Activated CD4-positive, alpha-beta T cell treated with anti-CD3 and anti-CD28 coated beads, Interleukin-2, Interleukin-4, amounts not matched to agents 100 ng/mL and 50 ng/mL, durations not matched to agents 16 hours and 8 hours (primary cell): ENCODE measurements around the gene ADAMTS17.

Experiments used
- DNase-seq: peaks from one replicate; pipeline ENCODE4 v3.0.0-alpha.2; 2020; ENCODE audit warnings: low spot score

Gene ADAMTS17

DNA sequence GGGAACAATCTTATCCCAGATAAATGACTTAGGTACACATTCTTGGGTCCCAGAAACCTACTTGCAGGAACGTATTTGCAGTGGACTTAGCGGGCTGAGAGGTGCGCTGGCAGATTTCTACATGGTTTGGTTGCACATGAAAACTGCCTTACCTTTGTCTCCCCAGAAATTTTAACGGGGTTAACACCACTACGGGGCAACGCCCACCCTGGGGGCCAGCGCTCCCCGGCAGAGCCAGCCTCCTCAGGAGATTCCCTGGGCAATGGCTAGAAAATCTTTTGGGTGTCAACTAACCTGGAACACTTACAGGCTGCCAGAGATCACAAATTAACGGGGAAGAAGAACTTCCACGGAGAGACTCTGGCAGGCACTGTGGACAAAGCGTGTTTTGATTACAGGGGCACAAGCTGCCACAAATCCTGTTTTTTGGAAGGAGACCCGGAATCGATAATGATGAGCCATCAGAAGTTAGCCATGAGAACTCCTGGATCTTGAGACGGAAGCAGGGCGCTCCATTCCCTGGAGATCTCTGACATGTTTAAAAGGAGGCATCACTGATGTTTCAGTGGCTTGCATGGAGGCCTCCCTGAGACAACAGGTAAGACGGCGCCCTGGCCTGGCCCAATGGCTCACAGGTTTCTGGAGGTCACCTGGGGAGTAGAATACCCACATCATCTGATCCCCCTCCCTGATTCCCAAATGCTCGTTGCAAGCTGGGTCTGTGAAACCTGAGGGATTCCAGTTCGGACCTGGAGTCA is 288.9 kb downstream of the ADAMTS17 start:
- DNase-seq = no peak

- no peak for DNase-seq
Observed at GRCh38 chr15:100050877-100051786, 290.6 kb downstream of the ADAMTS17 start.

- no peak for DNase-seq
Observed at GRCh38 chr15:100049936-100050876, 291.6 kb downstream of the ADAMTS17 start.

GRCh38 chr15:100049483-100049882 is 292.3 kb downstream of the ADAMTS17 start:
- no peak for DNase-seq

DNA sequence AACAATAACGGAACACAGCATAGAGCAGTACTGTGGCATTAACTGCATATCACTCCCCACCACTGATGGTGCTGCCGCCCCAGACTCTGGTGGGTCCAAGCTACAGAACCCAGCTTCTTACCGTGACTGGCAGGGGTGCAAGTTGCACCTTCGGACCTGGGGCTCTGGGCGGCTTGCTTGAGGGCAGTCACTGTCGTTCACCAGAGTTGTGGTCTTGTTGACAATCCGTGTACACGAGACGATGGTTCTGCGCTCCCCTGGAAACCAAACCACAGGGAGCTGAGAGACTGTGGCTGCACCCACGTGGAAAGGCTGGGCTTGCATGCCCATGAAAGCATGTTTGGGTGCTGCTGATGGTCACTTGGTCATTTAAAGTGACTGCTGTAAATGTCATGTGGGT is 293.0 kb downstream of the ADAMTS17 start:
- DNase-seq = no peak

GRCh38 chr15:100043692-100044091 is 298.1 kb downstream of the ADAMTS17 start:
- DNase-seq = no peak

DNA sequence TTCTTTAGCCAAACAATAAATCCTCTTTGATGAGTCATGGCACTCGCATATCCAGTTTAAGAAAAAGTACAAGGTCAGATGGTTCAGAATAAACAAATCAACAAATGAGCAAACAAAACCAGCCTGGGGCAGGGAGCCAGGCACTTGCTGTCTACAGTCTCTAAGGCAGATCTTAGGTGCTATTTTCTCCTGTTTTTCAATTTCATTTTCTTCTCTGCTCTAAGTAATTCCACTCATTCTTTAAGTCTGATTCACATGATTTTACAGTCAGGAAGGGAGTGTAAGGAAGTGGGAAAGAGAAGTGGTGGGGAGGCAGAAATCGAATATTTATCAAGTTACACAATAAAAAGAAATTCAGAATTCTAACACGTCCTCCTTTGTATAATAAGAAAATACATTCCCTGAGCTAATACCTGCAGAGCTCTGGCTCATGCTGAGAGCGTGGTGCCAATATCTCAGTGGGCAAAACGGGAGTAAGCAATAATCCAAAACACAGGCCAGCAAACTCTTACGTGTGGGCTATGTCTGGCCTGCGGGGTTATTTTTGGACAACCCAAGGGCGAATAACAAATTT is 298.6 kb downstream of the ADAMTS17 start:
- DNase-seq = no peak

- no peak for DNase-seq
Observed at GRCh38 chr15:100042558-100042957, 299.2 kb downstream of the ADAMTS17 start.

- no peak for DNase-seq
Observed at GRCh38 chr15:100041127-100041828, 300.5 kb downstream of the ADAMTS17 start.

GRCh38 chr15:100039994-100040393 is 301.8 kb downstream of the ADAMTS17 start:
- no peak for DNase-seq

DNA sequence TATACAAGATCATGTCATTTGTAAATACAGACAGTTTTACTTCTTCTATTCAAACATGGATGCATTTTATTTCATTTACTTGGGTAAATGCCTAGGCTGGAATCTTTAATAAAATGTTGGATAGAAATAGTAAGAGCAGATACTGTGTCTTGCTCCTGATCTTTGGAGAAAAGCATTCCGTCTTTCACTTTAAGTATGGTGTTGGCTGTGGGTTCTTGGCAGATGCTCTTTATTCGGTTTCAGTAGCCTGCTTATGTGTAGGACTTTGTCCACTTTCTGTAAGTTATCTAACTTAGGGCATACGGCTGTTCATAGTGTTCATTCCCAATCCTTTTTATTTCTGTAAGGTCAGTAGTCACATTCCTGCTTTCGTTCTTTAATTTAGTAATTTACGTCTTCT is 303.0 kb downstream of the ADAMTS17 start:
- DNase-seq = no peak

GRCh38 chr15:100037901-100038300 is 303.9 kb downstream of the ADAMTS17 start:
- DNase-seq = no peak

DNA sequence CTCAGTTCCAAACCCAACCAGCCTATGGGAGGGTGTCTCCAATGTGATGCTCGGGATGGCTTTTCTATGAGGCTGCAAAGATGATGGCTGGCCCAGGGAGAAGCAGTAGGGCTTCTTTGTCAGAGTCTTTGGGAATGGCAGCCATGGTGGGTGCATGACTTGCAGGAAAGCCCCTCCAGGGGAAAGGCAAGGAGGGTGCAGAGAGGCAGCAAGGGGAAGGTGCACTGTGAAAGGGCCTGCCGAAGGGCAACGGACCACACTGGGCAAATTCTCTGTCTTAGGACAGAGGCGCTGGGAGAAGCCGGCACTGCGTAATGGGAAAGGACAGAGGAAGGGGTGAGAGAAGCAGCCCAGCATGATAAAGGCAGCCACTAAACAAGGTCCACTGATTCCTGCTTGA is 305.8 kb downstream of the ADAMTS17 start:
- DNase-seq = no peak

DNA sequence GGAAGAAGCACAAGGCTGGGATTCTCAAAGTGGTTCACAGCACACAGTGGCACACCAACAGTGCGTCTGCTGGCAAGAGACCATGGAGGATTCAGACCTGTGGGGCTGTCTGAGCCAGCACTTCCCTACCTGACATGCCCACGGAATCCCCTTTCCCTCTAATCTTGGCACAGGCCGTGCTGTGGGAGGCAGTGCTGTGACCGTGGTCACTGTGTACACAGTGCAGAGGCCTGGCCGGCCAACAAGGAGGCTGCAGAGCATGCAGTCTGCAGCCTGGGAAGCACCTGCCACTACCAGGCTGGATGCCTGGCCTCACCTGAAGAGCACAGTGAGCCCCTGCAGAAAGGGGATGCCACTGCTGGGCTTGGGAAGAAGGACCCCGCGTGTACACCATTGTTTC is 307.6 kb downstream of the ADAMTS17 start:
- no peak for DNase-seq

DNA sequence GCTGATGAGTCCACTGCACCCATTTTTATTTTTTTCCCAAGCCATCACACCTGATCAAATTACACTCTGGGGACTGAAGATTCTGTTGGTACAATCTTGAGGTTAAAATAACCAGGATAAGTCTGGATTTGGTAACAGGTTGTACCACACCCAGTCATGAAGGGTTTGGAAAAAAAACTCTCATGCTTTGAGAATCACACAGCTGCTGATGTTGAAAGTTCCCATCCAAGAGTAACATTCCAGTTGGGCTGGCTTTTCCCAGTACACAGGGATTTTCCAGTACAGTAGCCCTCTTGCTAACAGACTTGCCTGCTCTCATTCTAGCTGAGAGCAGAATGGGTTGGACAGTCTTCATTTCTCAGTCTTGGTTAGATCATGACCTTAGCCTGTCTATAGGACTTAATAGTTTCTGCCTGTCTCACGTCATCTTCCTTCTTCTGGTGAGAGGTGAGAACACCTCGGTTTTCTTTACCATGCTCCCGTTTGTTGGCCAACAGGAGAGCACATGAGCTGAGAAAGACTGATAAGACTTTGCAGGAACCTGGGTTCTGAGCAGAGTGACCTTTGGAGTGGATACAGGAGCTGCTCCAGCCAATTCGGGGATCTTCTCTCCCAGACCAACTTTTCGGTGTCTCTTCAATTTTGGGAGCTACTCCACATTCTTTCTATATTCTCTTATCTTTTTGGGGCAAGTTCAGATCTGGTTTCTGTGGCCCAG is 308.5 kb downstream of the ADAMTS17 start:
- no peak for DNase-seq

DNA sequence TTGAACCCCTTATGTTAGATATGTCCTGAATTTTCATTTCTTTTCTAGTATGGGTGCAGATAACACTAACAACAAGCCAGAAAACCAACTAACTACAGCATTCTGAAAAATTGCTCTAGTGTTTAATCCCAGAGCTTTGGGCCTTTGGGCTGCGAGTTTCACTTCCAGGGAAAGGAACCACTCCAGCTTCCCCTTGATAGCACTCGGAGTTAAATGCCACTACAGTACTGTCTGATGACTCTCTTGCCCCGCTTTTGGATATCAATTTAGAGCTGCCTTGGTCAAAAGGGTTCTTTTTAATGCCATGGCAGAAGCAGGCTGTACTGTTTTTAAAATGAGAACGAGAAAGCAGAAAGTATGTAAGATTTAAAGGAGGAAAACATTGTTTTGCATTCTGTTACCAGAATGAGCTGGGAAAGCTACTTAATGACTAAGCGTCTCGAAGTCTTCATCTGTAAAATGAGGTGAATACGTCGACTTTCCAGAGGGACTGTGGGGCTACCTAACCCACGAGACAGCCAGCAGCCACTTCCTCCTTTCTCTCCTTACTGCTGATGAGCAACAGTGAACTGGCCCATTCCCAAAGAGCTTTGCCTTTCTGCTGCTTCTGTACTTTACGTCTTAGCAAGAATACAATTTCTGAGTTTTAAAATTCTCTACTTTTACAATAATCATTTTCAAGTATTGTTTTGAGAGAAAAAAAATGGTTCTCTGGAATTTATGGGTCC is 309.3 kb downstream of the ADAMTS17 start:
- DNase-seq = no peak

- no peak for DNase-seq
Observed at GRCh38 chr15:100031665-100032357, 310.0 kb downstream of the ADAMTS17 start.

DNA sequence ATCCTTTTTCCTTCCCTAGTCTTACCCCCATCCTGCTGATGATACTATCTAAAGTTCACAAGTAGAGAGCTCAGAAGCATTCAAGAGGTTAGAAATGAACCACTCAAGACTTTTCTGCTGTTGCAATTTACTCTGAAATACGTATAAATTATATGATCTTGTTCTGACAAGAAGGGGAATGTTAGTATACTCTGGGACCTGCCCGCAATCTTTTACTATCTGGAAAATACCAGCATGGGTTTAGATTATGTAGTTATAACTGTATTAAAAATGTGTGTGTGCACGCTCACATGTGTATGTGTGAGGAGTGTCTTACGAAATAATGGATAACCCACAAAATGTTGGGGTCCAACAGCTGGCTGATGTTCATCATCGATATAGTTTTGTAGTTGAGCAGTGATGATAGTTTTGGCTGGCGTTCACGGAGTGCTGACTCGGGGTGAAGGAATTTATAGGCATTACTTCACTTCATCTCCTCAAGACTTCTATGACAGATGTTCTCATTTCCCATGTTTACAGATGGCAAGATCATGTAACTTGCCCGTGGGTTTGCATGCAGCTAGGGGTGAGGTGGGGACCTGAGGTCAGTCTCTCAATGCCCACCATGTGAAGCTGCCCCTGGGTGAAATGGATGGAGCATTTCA is 311.1 kb downstream of the ADAMTS17 start:
- no peak for DNase-seq
